ENCODE results near the gene SCMH1. TPM values are rescaled to one million over a fixed set of nuclear protein-coding genes. Genes with fewer than 3 reads are reported as not detected.

The SCMH1 gene
- total RNA-seq (2022; extraction: Qiagen RNA extraction): 11.3 to 14.2 TPM (median 12.9 TPM) in 5 replicates

DNA sequence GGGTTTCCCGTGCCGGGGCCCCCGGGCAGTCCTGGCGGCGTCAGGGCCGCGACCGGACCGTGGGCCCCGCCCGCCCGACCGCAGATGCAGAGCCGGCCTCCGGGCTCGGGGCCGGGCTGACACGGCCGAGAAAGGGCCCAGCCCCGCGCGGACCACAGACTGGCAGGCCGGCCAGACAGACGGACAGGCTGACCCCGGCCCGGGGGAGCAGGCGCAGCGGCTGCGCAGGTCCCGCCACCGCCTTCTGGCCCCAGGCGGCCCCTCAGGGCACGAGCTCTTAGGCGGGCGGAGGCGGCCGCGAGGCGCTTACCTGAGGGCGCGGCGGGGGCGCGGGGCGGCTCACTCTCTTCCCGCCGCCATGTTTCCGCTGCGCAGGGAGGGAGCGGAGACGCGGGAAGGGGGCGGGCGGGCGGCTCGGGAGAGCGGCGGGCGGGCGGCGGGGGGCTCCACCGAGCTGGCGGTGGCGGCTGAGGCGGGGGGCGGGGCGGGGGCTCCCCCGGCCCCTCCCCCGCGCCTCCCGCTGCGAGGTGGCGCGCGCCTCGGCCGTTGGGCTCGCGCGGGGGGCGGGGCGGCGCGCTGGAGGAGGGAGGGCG is at the start of gene SCMH1:
Gene SCMH1 (minus strand): TSS at position 558 of the 593 bp plus-strand sequence. CDS start 56,173 bp downstream, outside the sequence.

DNA sequence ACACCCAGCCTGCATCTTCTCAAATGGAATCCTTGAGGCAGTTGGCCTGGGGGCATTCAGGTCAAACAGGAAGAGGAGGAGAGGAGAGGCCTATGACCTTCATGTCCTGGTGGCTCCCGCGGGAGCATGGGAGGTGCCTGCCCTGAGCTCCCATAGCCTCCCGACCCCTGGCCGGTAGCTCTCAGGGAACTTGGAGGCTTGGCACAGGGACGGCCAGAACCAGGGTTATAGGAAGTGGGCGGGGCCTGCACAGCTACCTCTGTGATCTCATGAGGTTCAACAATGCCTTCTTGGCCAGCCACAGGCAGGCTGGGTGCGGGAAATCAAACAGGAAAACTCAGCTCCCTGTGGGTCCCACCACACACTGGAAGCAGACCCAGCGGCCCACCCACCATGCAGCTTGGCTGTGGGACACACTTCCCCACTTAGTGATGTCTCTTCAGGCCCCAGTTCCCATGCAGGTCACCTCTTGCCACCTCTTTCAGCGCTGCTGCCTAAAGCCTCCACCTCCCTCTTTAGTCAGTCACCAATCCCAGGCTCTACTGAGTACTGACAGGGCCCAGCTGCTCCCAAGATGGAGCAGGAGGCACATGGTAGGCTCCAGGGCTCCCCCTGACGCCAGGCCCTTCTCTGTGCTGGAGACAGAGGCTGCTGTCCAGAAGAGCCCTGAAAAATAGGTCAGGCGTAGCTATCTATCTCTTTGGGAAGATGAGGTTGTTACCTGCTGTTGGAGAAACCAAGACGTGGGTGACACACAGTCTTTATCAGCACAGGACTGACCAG is 220.4 kb downstream of the SCMH1 start, which contains the start of gene SLFNL1:
Gene SLFNL1 (minus strand): TSS at position 200 of the 783 bp plus-strand sequence. CDS start 1,065 bp downstream, outside the sequence.

DNA sequence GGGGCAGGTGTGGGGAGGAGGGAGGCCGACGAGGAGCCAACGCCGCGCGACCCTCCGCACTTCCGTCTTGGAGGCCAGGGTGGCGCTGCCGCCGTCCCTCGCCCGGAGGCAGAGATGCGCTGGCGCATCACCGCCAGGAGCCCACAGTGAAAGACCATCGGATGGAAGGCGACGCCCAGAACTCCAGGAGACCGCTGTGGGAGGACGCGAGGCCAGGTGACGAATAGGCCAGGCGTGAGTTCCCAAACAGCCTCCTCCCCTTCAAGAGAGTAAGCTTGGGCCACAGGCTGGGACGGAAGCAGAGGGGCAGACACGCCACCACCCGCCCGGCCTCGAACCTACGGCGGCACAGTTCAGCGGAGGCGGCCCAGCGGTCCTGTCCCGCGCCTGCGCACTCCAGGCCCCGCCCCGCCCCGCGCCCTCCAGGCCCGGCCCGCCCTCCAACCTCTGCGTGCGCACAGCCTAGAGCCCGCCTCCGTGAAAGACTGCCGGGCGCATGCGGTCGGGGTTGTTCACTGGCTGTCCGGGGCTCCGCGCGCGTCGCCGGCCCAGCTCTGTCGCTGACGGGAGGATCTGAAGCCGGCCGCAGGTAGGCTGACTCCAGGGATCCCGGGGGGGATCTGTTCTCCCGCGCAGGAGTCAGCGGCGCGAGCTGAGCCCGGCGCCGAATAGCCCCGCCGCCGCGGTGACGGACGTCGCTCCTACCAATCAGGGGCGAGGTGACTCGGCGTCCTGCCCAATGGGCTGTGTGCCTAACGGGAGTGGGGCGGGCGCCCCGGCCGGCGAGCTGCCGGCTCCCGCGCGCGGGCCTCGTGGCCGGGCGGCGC is 262.7 kb downstream of the SCMH1 start, which contains the start of gene CTPS1:
Gene CTPS1 (plus strand): TSS at position 456 of the 827 bp plus-strand sequence. CDS start 3,595 bp downstream, outside the sequence.

Other genes with a start within 250 kb of the SCMH1 start
- gene SLFNL1, start 220.6 kb downstream of the SCMH1 start, total RNA-seq (2022; extraction: Qiagen RNA extraction): 0.04 TPM in 1 of 5 replicates, not detected in the others
- gene FOXO6, start 119.1 kb upstream of the SCMH1 start, total RNA-seq (2022; extraction: Qiagen RNA extraction): 0.40 to 1.2 TPM (median 0.80 TPM) in 5 replicates
- 27.8 to 36.9 TPM (median 34.3 TPM) in 5 replicates for gene EDN2, start 242.4 kb upstream of the SCMH1 start, total RNA-seq (2022; extraction: Qiagen RNA extraction)